GM23338 (cell line): ENCODE results near the gene ZNF587B.

Source experiments
- CREB1 ChIP-seq: fragments of 250-450 bp; sonication (Bioruptor Pico); IDR thresholded peaks from 2 replicates; pipeline ENCODE4 v1.5.0; 2020; ENCODE audit warnings: low read depth, mild to moderate bottlenecking, moderate library complexity
- EZH2phosphoT487 ChIP-seq: fragments of 200-600 bp; sonication (generic); IDR thresholded peaks from one replicate; pipeline ENCODE4 v1.8.1; 2018; ENCODE audit warnings: antibody characterized with exemption; ENCODE audit not compliant: unreplicated experiment
- POLR2AphosphoS5 ChIP-seq: IDR thresholded peaks from 2 replicates; pipeline ENCODE4 v1.6.1; 2016; ENCODE audit warnings: antibody characterized with exemption, low read depth
- ZNF114 ChIP-seq: fragments of 250-450 bp; sonication (Bioruptor Pico); IDR thresholded peaks from 2 replicates; pipeline ENCODE4 v1.5.0; 2020; ENCODE audit warnings: mild to moderate bottlenecking, moderate library complexity
- TF ChIP-seq, protein P1 (sequence below), 2 experiments: fragments of 200-600 bp in 1 of 2; sonication (generic) in 1 of 2; conservative IDR thresholded peaks; 2 replicates each; pipeline versions ENCODE4 v1.5.1 to v1.6.1; 2016 to 2017; ENCODE audit warnings: antibody characterized with exemption in 2 of 2, low read depth in 2 of 2, mild to moderate bottlenecking in 2 of 2, moderate library complexity in 1 of 2

DNA sequence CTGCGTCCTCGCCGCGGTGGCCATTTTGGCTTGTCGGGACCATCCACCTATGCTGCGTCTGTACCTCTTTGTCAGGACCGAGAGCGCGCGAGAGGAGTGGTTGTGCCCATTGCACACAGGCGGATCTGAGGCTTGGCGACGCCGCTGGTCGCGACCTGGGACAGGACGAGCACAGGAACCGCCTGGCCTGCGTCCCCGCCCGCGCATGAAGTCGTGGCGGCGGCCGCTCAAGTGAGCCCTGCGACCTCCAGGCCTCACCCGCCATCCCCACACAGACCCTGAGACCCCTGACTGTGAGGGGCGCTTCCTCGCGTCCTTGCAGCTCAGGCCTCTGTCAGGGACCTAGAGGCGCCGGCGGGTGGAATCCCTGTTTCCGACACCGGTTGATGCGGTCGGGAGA is 43.8 kb upstream of the ZNF587B start:
- TF ChIP-seq, protein P1, sequence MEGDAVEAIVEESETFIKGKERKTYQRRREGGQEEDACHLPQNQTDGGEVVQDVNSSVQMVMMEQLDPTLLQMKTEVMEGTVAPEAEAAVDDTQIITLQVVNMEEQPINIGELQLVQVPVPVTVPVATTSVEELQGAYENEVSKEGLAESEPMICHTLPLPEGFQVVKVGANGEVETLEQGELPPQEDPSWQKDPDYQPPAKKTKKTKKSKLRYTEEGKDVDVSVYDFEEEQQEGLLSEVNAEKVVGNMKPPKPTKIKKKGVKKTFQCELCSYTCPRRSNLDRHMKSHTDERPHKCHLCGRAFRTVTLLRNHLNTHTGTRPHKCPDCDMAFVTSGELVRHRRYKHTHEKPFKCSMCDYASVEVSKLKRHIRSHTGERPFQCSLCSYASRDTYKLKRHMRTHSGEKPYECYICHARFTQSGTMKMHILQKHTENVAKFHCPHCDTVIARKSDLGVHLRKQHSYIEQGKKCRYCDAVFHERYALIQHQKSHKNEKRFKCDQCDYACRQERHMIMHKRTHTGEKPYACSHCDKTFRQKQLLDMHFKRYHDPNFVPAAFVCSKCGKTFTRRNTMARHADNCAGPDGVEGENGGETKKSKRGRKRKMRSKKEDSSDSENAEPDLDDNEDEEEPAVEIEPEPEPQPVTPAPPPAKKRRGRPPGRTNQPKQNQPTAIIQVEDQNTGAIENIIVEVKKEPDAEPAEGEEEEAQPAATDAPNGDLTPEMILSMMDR (conservative IDR thresholded peaks at IDR 0.05; ENCODE audit: low read depth in 2 of 2), result no peak
- TF ChIP-seq EZH2phosphoT487, result no peak
- no peak for TF ChIP-seq POLR2AphosphoS5
- TF ChIP-seq CREB1 (CRISPR knock-in tag), result no peak
- TF ChIP-seq ZNF114 (CRISPR knock-in tag), result no peak
